Activated CD8-positive, alpha-beta T cell treated with anti-CD3 and anti-CD28 coated beads for 36 hours (primary cell): ENCODE results near the gene ZNF132. TPM values are rescaled to one million over a fixed set of nuclear protein-coding genes. Genes with fewer than 3 reads are reported as not detected.
A peak's percentile ranks its signal among the peaks of the same experiment; 100 is the strongest.

Experiments used
- ATAC-seq: fragments of 200-7000 bp; cut with Tn5 transposase; one replicate; pipeline ENCODE4 v1.10.0; 2021; ENCODE audit warnings: mild to moderate bottlenecking, moderate library complexity
- CTCF ChIA-PET: fragments of 350-600 bp; sonication (Branson Sonifier 250); formaldehyde crosslinking; loops from one replicate; lab custom pipeline; 2021; ENCODE audit warnings: antibody characterized with exemption; lab: Charles Lee
- POLR2A ChIA-PET: fragments of 350-600 bp; sonication (Branson Sonifier 250); formaldehyde crosslinking; loops from one replicate; lab custom pipeline; 2021; ENCODE audit warnings: antibody characterized with exemption; lab: Charles Lee
- DNase-seq: peaks from one replicate; pipeline ENCODE4 v3.0.0-alpha.2; 2020
- H3K27ac Mint-ChIP-seq: one replicate; pipeline ENCODE4 v1.8.0; 2021; ENCODE audit warnings: mild to moderate bottlenecking, mixed read lengths
- H3K27me3 Mint-ChIP-seq: one replicate; pipeline ENCODE4 v1.8.0; 2021; ENCODE audit warnings: mixed read lengths
- H3K36me3 Mint-ChIP-seq: one replicate; pipeline ENCODE4 v1.8.0; 2021; ENCODE audit warnings: low read depth, mixed read lengths
- H3K4me1 Mint-ChIP-seq: one replicate; pipeline ENCODE4 v1.8.0; 2021; ENCODE audit warnings: low read depth, mixed read lengths
- H3K4me3 Mint-ChIP-seq: one replicate; pipeline ENCODE4 v1.8.0; 2021; ENCODE audit warnings: mild to moderate bottlenecking, moderate library complexity, mixed read lengths
- H3K9me3 Mint-ChIP-seq: one replicate; pipeline ENCODE4 v1.8.0; 2021; ENCODE audit warnings: mixed read lengths
- CTCF ChIP-seq: fragments of 200-600 bp; IDR thresholded peaks from one replicate; pipeline ENCODE4 v1.8.0; 2022; ENCODE audit warnings: antibody characterized with exemption, mild to moderate bottlenecking
- intact Hi-C: fragments of 100-400 bp; cut with micrococcal nuclease; formaldehyde crosslinking; loops from one replicate; pipeline ENCODE4 v1.10.0; 2022
- total RNA-seq, 2 experiments: library from RNA; stranded (reverse); gene quantifications; one replicate each; pipeline ENCODE4 v1.2.3, GENCODE V29; 2021

Gene ZNF132
- total RNA-seq, 2 experiments from 2014 or later, result 3.4 to 3.8 TPM

GRCh38 chr19:58476498-58477015 is 36.6 kb upstream of the ZNF132 start:
- peak overlapping the region; percentile 82 for H3K4me3 Mint-ChIP-seq
- POLR2A ChIA-PET, result interaction anchor here (0.7 to 2.6 kb wide), 13 partner anchors 13 to 99 kb away, joined by 3 to 11 read pairs (median 4); partner anchors contain the start of genes CHMP2A, TRIM28 and ZBTB45
- peak; percentile 46 for DNase-seq

GRCh38 chr19:58475714-58476497 is 36.0 kb upstream of the ZNF132 start, which contains the start of gene ZNF446:
TSS of gene ZNF446 (plus strand) at chr19:58476352. CDS start at chr19:58477219, 867 bp downstream.
- H3K27ac Mint-ChIP-seq, result peak within 1 kb of the TSS; percentile 98
- peak; percentile 87 for ATAC-seq
- DNase-seq, result peak; percentile 98
- H3K36me3 Mint-ChIP-seq, result peaks cover 9% of the 10 kb centered on the region
- CTCF ChIA-PET, result interaction anchor here (1.1 kb wide), 1 partner anchor 44 kb away, joined by 6 read pairs; the partner anchor contains the start of gene ZBTB45
- POLR2A ChIA-PET, result interaction anchor here (0.7 to 2.6 kb wide), 12 partner anchors 10 to 100 kb away, joined by 3 to 11 read pairs (median 5); partner anchors contain the start of genes CHMP2A, TRIM28, ZBTB45 and ZNF324
- H3K4me3 Mint-ChIP-seq, result peak within 1 kb of the TSS; percentile 82
- intact Hi-C loops, result no loop called here
- TF ChIP-seq CTCF, result no peak
- no peaks in the 10 kb centered on the region for H3K27me3 Mint-ChIP-seq
- H3K9me3 Mint-ChIP-seq, result no peaks in the 10 kb centered on the region
- H3K4me1 Mint-ChIP-seq, result peaks cover 32% of the 10 kb centered on the region

More at GRCh38 chr19:58476498-58477015, 36.6 kb upstream of the ZNF132 start:
- ATAC-seq, result peak; percentile 0
- CTCF ChIA-PET, result interaction anchor here (1.1 kb wide), 1 partner anchor 43 kb away, joined by 6 read pairs; the partner anchor contains the start of gene ZBTB45
- TF ChIP-seq CTCF, result no peak
- H3K4me1 Mint-ChIP-seq, result peaks cover 32% of the 10 kb centered on the region
- H3K27ac Mint-ChIP-seq, result peak overlapping the region; percentile 98
- no peaks in the 10 kb centered on the region for H3K27me3 Mint-ChIP-seq
- no peaks in the 10 kb centered on the region for H3K9me3 Mint-ChIP-seq
- intact Hi-C loops, result no loop called here
- peaks cover 7% of the 10 kb centered on the region for H3K36me3 Mint-ChIP-seq

DNA sequence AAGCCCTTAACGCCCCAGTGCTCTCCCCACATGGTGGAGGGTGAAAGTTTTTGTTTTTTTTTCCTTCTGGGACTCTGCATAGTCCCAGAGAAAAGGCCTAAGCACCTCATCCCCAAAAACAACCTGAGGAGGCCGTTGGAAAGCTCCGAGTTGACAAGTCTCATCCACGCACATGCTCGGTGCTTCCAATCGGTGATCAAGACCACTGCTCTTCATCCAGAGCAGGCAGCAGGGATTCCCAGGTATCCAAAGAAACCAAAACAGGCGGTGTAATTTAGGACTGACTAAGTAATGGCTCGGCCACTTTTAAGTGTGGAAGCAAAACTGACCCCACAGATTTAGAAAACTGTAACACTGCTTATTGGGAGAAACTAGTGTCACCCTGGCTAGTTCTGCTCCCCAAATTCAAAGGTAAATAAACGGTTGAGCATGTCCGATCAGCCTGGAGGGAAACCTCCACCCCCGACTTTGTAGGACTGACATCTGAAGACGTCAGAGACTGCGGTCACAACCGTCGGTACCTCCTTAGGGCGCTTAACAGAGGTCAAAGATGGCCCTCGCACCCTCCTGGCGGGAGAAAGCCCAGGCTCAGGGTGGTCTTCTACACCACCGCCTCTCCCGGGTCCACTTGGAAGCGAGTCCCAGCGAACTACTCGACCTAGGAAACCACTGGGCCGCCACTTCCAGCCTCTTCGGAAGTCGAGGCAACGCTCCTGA is 35.2 kb upstream of the ZNF132 start:
- Mint-ChIP-seq H3K36me3 (peaks cover 16% of the 10 kb centered on the region), H3K4me1 (peaks cover 32% of the 10 kb centered on the region), H3K27me3 (no peaks in the 10 kb centered on the region), H3K27ac (peak overlapping the region; percentile 98), H3K9me3 (no peaks in the 10 kb centered on the region), H3K4me3 (peak overlapping the region; percentile 82)
- no peak for TF ChIP-seq CTCF
- ATAC-seq, result peak; percentile 9
- POLR2A ChIA-PET, result interaction anchor here (0.7 to 2.6 kb wide), 9 partner anchors 9 to 178 kb away, joined by 3 to 11 read pairs (median 5); partner anchors contain the start of genes TRIM28, ZBTB45 and ZNF324
- no peak for DNase-seq
- intact Hi-C loops, result no loop called here
- CTCF ChIA-PET, result no interaction called here

DNA sequence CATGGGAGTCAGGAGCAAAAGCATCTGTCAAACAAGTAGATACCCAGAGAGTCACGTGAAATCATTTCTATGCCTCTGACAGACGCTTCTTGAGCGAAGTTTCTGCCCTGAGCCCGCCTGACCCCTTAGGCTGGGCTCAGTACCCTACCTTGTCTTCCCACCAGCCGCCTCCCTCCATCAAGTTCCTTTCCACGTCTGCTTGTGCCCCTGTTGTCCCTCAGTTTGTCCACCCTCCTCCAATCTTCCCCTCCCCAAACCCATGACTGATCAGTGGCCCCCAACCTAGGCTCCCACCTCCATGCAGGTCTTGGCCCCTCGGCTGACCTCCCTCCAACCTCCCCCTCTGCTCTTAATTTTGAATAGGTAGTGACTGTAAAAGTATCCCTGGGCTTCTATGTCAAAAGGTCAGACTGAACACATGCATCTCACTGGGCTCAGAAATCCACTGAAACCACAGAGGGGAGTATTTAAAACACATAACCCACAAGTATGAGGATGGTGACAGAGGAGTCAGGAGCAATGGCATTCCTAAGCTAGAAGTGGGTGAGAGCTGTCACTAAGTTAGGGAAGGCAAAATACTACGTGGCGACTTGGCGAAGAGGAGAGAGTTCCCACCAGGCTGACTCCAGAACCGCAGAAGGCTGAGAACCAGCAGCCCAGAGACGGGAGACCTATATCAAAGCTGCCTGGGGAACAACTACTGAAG is 34.5 kb upstream of the ZNF132 start:
- Mint-ChIP-seq H3K27ac (no peak overlapping the region), H3K27me3 (no peaks in the 10 kb centered on the region), H3K4me1 (peaks cover 33% of the 10 kb centered on the region), H3K9me3 (no peaks in the 10 kb centered on the region), H3K36me3 (peaks cover 19% of the 10 kb centered on the region), H3K4me3 (peak overlapping the region; percentile 82)
- DNase-seq (no peak), ATAC-seq (no peak)
- intact Hi-C loops, result no loop called here
- ChIA-PET CTCF (no interaction called here), POLR2A (interaction anchor here (0.7 to 2.6 kb wide), 4 partner anchors 8 to 178 kb away, joined by 3 to 11 read pairs (median 4); partner anchors contain the start of genes ZBTB45 and ZNF324)
- no peak for TF ChIP-seq CTCF
